Measurements from ENCODE around the gene KLHL3.
"Not testable (repeated sequence)": the region's sequence is repeated elsewhere in the genome, so short reads cannot be mapped to it uniquely, and the experiment has no call there.

Gene KLHL3

DNA sequence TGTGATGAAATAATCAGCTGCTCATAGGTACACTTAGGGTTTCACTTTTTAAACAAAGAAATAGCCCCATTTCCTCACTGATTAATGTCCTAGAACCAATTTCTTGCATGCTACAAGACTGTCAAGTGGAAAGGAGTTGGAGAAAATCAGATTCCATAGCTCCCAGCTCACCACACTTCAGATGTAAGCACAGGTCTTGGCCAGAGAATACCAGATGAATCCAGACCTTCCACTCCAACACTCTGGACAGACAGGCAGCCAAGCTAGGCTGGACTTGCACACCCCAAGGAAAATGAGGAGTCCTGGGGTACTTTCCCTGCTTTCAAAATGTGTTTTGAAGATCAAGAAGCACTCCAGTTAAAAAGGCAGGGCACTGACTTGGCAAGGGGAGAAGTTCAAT, 68.5 kb downstream of the KLHL3 start:
- DNase-seq (ENCODE audit: low spot score) = no peak

DNA sequence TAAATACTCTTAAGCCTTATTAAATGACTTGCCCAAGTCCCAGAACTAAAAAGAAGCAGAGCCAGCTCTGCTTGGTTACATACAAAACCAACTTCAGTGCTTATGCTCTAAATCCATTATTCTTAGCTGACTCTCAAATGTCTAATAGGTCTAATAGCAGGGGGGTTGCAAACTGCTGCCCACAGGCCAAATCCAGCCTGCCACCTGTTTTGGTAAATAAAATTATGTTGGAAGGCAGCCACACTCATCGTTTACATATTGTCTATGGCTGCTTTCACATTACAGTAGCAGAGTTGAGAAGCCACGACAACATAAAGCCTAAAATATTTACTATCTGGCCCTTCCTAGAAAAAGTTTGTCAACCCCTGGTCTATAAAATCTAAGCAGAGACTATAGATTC, 69.0 kb downstream of the KLHL3 start:
- no peak for DNase-seq (ENCODE audit: low spot score)

GRCh38 chr5:137666461-137666850, 69.4 kb downstream of the KLHL3 start:
- no peak for DNase-seq (ENCODE audit: low spot score)

DNA sequence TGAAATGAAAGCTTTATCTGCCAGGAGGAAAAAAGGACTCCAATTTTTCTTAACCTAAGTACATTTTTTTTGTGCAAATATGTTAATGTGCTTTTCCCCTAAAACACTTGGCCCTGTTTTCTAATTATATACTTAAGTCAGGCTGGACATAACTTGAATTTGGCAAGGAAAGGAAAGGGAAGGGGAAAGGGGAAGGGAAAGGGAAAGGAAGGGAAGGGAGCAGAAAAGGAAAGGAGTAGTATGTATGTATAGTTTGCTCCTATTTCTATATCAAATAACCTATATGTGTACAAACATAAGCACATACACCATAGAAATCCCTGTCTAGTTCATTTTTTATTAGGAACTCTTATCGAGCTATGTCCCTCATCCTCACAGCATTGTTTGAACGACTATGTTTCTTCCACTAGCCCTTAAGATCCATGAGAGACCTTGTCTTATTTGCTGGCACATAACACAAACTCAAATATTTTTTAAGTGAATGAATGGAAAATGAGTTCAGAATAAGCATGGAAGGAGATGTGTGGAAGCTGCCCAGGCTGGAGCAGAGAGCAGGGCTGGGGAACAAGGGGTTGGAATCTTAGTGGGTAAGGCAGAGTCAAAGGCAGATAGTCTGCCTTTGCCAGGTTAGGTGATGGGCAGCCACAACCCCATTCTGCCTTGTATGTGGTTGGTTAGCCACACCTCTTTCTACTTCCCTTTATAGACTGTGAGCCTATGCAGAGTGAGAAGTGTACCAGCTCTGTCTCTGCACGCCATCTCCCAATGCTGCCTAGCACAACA, 70.0 kb downstream of the KLHL3 start:
- DNase-seq (ENCODE audit: low spot score) = no peak

DNA sequence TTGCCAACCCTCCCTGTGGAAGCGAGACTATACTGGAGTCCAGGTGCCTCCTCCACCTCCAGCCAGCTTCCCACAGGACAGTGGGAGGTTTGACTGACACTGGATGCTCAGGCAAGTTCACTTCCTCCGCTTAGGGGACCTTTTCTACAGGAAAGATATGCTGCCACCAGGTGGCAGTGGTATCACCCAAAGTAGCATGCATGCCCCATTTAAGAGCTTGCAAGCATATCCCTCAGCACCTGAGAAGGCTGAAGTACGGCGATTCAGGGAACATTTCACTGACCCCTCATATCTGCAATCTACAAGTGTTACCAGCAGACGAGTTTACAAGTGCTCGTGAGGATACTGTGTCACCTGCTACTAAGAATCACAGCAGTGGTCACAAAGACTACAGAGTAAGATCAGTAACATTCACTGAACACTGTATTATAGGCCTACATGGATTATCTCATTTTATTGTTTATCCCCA, 75.5 kb downstream of the KLHL3 start:
- peak; percentile 39 for DNase-seq (ENCODE audit: low spot score)

GRCh38 chr5:137659209-137659608, 76.7 kb downstream of the KLHL3 start:
- no peak for DNase-seq (ENCODE audit: low spot score)

DNA sequence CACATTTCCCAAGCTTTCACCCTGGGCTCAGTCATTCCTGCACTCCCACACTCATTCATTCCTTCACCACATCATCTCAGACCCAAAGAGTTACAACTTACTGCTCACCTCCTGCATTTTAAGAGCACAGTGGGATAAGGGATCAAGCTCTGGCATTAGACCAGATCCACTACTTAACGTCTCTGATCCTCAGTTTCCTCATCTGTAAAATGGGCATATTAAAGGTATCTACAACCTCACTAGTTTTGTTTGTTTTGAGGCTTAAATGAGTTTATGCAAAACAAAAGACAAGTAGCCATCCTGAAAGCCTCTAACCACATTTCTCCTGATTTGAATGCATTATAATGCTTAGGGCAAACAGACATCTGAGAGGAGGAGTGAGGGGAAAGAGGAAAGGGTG, 77.6 kb downstream of the KLHL3 start:
- no peak for DNase-seq (ENCODE audit: low spot score)

DNA sequence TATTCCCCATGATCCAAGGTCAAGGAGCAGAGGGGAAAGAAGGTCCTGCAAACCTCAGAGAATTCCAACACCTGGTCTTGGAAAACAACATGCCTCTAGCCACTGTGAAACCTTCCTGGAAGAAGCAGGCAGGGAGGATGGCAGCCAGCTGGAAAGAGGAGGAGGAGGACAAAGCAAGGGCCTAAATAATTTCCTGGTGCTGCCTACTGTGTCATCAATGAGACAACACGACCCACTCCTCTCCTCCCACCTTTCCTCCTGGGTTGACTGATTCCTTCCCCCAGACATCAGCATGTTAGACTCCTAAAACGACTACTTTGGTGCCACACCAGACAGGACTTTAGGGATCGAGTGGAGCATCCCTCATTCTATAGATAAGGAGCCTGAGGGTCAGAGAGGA, 78.8 kb downstream of the KLHL3 start:
- DNase-seq (ENCODE audit: low spot score) = no peak

GRCh38 chr5:137656558-137656957, 79.3 kb downstream of the KLHL3 start:
- DNase-seq (ENCODE audit: low spot score) = no peak

DNA sequence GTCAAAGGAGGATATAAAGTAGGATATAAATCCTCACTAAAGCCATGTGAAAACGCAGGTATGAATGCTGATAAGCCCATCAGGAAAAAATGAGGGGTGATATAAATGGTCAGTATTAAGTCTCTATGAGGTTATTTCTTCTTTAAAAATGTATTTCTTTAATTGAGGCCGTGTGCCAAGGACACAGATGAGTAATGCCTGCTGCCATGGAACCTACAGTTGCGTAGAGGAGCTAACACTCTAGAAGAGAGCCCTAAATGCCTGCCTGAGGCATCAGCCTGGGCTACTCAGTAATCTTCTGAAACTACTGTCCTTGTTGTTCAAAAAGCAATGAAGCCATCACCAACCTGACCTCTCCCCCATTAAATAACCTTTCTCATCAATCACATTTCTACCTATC, 84.9 kb downstream of the KLHL3 start:
- DNase-seq (ENCODE audit: low spot score) = no peak

- DNase-seq (ENCODE audit: low spot score) = no peak
Observed at GRCh38 chr5:137649228-137649935, 86.5 kb downstream of the KLHL3 start.

DNA sequence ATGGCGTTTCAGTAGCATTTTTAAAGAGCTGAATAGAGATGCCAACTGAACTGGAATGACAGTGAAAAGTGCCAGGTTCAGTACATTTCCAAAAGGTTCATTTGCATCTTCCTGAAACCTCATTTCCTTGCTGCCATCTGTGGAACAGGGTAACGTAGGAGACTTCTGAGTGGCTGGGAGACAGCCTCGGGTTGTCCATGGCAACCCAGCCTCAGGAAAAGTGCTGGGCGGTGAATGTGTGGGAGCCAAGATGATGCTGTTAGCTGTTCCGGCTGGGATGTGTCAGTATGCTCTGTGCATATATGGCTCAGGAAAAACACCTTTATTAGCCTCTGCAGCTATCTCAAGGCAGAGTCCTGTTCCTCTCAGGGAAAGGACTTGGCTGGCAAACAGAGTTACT, 87.5 kb downstream of the KLHL3 start:
- no peak for DNase-seq (ENCODE audit: low spot score)

DNA sequence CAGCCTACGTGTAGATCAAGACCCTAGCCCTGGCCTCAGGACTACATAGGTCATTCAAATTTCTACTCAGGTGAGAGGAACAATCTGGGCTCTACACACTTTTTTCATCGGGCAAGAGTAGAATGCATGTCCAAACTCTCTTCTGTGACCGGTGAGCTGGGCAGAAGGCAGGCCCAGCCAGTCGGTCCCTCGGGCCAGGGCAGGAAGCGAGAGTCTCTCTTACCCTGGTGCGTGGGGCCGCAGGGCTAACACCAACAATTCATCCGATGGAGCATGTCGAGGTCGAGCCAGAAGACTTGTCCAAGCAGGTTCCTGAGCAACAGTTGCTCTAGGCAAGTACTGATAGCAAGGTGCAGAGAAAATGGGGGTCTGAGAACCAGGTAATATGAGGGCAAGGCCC, 88.5 kb downstream of the KLHL3 start:
- DNase-seq (ENCODE audit: low spot score) = no peak

DNA sequence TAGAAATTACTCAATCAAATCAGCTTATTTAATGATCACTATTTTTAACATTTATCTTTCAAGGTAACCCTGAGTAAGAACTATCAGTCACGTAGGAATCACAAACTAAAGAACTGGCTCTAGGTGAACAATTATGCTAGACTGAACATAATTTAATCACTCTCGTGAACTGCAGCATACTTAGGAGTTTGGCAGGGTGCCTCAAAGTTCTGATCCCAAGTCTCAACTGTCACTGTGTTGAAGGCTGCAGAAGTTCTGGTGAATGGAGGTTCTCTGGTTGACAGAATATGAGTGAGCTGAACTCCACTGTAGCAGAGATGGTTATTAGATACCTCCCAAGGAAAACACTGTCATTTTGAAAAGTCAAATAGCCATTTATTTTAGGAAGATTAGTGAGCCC, 89.1 kb downstream of the KLHL3 start:
- DNase-seq (ENCODE audit: low spot score) = no peak

- not testable (repeated sequence) for DNase-seq (ENCODE audit: low spot score)
Observed at GRCh38 chr5:137643081-137643480, 92.8 kb downstream of the KLHL3 start.

DNA sequence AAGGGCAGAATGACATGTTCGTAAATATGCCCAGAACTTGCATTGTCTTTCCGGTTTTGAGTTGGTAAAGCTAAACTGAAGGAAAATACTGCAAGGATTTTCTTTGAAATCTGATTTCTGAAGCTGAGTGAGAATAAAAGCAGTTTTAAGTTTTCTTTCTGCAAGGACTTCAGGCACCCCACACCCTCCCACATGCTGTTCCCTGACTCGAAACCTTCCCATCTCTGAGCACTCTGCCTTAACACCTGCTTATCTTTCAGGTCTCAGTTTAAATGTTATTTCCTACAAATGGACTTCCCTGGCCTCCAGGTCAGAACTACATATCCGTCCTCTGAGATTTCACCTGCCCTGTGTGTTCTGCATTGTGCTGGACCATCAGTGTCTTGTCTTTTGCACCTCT, 93.8 kb downstream of the KLHL3 start:
- no peak for DNase-seq (ENCODE audit: low spot score)

DNA sequence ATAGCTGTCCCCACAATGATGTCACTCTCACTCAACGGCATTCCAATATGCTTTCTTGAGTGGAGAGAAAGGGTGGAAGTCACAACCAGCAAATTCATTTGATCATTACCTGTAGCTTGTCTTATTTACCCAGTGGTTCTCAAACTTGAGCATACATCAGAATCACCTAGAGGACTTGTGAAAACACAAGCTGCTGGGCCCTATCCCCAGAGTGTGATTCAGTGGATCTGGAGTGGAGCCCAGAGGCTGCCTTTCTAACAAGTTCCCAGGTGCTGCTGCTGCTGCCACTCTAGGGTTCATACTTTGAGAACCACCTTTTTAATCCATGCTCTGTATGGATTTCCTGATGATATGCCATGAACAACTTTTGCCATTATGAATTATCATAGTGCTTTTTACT, 94.7 kb downstream of the KLHL3 start:
- DNase-seq (ENCODE audit: low spot score) = no peak

DNA sequence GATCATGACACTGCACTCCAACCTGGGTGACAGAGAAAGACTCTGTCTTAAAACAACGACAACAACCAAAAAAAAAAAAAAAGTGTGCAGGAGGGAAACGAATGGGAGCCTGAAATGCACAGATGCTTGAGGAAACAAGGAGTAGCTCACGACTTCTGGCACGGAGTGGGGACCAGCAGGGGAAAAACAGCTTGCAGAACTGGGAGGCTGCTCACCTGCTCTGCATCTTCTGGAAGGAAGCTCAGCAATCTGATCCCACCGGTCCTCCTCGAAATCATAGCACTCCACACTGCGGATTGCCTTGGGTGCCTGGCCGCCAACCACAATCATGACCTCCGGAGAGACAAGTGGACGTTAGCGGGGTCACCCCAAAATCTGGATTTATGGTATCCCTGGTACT, 96.2 kb downstream of the KLHL3 start:
- no peak for DNase-seq (ENCODE audit: low spot score)

DNA sequence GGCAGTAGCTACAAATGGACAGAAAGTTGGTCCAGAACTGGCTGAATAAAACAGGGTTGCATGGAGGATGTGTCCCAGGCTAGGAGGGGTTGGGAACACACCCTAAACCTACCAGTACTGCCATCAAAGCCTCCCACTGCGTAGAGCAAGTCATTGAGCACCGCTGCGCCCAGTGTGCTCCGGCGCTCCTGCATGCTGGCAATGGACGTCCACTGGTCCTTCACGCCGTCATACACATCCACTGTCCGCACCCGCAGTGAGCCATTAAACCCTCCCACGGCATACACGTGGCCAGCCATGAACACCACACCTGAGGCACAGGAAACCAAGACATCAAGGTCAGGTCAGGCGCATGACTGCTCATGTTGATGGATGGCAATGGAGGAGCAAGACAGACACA, 97.0 kb downstream of the KLHL3 start:
- DNase-seq (ENCODE audit: low spot score) = no peak

GRCh38 chr5:137636830-137637714, 98.8 kb downstream of the KLHL3 start:
- DNase-seq (ENCODE audit: low spot score) = no peak

DNA sequence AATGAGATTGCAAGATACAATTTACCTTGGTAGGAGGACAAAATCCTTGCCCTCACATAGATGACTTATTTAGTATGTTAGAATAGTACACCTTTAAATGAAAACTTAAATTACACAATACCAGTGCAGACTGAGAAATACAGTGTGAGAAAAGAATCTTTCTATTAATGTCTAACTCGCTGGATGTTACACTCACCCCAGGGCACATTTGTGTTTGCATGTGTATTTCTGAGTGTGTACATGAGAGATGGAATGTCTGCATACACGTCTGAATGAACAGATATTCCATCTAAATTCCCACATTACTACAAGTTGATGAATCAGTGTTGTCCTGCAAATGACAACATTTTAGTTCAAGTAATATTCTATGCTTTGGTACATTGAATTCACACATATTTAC, 99.8 kb downstream of the KLHL3 start:
- no peak for DNase-seq (ENCODE audit: low spot score)

DNA sequence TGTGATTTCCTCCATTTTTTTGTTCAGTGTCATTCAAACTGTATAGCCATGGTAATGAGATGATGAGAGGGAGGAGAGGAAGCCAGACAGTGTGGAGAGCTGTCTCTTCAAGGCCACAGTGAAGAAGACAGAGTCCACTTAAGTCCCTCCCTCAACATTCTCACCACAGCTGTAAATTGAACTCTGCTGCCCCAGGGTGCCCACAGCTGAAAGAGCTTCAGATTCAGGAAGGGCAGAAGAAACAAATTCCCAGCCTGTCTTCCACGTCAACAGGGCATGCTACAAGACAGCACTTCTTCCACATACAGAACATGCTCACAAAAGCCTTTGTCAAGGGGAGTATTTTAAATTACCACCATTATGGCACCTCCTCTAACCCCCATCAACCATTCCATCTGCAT, 100.4 kb downstream of the KLHL3 start:
- DNase-seq (ENCODE audit: low spot score) = no peak

DNA sequence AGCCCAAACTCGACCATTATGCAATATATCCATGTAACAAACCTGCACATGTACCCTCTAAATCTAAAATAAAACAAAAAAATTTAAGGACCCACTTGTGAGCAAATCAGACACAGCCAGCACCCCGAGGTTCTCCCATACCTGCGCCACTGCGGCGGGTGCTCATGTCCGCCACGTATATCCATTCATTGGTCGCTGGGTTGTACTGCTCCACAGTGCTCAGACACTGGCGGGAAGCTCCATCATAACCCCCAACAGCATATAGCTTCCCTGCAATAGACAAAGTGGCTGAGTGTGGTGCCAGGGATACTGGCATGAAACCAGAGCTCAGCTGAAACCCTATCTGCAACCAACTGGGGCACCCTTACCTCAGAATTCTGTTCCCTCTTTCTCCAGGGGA, 102.0 kb downstream of the KLHL3 start:
- no peak for DNase-seq (ENCODE audit: low spot score)
